ENCODE data around the gene MSX1.

MSX1 gene

GRCh38 chr4:4871242-4871572 is 11.7 kb downstream of the MSX1 start:
- DNase-seq, result no peak

GRCh38 chr4:4871573-4872313 is 12.3 kb downstream of the MSX1 start:
- no peak for DNase-seq

- no peak for DNase-seq
These were observed 12.9 kb downstream of the MSX1 start for GRCh38 chr4:4872314-4872903.

- DNase-seq, result no peak
These were observed 13.7 kb downstream of the MSX1 start for GRCh38 chr4:4873203-4873602.

GRCh38 chr4:4874254-4874653 is 14.8 kb downstream of the MSX1 start:
- DNase-seq, result no peak

- no peak for DNase-seq
These were observed 15.7 kb downstream of the MSX1 start for GRCh38 chr4:4875147-4875546.

GRCh38 chr4:4875611-4876010 is 16.1 kb downstream of the MSX1 start:
- no peak for DNase-seq

GRCh38 chr4:4876945-4877661 is 17.6 kb downstream of the MSX1 start:
- no peak for DNase-seq

GRCh38 chr4:4880492-4880891 is 21.0 kb downstream of the MSX1 start:
- no peak for DNase-seq

GRCh38 chr4:4881432-4881831 is 22.0 kb downstream of the MSX1 start:
- no peak for DNase-seq

GRCh38 chr4:4884611-4885010 is 25.1 kb downstream of the MSX1 start:
- no peak for DNase-seq

- DNase-seq, result no peak
These were observed 28.0 kb downstream of the MSX1 start for GRCh38 chr4:4887426-4887825.

- no peak for DNase-seq
These were observed 29.2 kb downstream of the MSX1 start for GRCh38 chr4:4888695-4889094.

GRCh38 chr4:4889781-4890180 is 30.3 kb downstream of the MSX1 start:
- no peak for DNase-seq

GRCh38 chr4:4890574-4891255 is 31.2 kb downstream of the MSX1 start:
- no peak for DNase-seq

- no peak for DNase-seq
These were observed 34.3 kb downstream of the MSX1 start for GRCh38 chr4:4893721-4894120.

GRCh38 chr4:4899202-4899925 is 39.9 kb downstream of the MSX1 start:
- DNase-seq, result no peak

- DNase-seq, result no peak
These were observed 42.4 kb downstream of the MSX1 start for GRCh38 chr4:4901877-4902276.

- DNase-seq, result no peak
These were observed 52.7 kb downstream of the MSX1 start for GRCh38 chr4:4912155-4912554.

GRCh38 chr4:4913147-4913561 is 53.7 kb downstream of the MSX1 start:
- no peak for DNase-seq
